Measurements from ENCODE around the gene DARS1.

Gene DARS1

DNA sequence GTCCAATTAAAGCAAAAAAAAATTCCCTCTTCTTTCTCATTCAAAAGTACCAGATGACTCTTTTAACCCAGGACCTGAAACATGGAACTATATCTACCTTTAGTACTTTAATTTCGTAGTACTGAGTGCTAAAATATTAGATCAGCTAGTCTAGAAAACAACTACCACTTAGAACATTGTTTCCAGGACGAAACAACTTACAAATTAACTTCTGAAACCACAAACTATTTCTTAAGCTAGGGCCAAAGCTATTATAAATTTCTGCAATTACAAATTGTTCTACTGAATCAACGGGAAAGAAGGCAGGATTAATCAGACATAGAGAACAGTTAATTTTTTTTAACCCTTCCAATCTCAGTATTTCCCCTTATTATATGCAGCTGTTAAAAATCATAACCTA, 39.9 kb downstream of the DARS1 start:
- ATAC-seq (ENCODE audit: insufficient read depth, low read depth): no peak
- no peak overlapping the region for H3K9ac ChIP-seq (ENCODE audit: low read depth, low read length)
- no peak overlapping the region for H3K4me2 ChIP-seq (ENCODE audit: insufficient read depth, low read length)
- no peak overlapping the region for H3K27ac ChIP-seq (ENCODE audit: low read length)
- peaks cover 52% of the 10 kb centered on the region for H3K36me3 ChIP-seq (ENCODE audit: insufficient read depth, low read length)
- TF ChIP-seq EZH2 (IDR thresholded peaks at IDR 0.05; ENCODE audit: borderline replicate concordance, low read depth, low read length, severe bottlenecking) (no peak), CTCF (IDR thresholded peaks at IDR 0.05; ENCODE audit: borderline replicate concordance, extremely low read depth, low read length, poor library complexity, severe bottlenecking) (no peak)
- peaks cover 3% of the 10 kb centered on the region; the same call in 1 of the 2 replicates for H4K20me1 ChIP-seq (ENCODE audit: insufficient read depth, low read length)
- no peaks in the 10 kb centered on the region for H3K9me3 ChIP-seq (ENCODE audit: insufficient read depth, low read length, severe bottlenecking)
- no peaks in the 10 kb centered on the region for H3K4me1 ChIP-seq (ENCODE audit: insufficient read depth, low read length)
- no peaks in the 10 kb centered on the region for H3K27me3 ChIP-seq (ENCODE audit: insufficient read depth, low read length, poor library complexity)
- no peak overlapping the region for H2AFZ ChIP-seq (ENCODE audit: low read depth, low read length)
- no peak for DNase-seq
- peaks cover 75% of the 10 kb centered on the region for H3K79me2 ChIP-seq (ENCODE audit: insufficient read depth, low read length)
- H3K4me3 ChIP-seq (ENCODE audit: low read depth in 1 of 2, low read length in 2 of 2): no peak overlapping the region

DNA sequence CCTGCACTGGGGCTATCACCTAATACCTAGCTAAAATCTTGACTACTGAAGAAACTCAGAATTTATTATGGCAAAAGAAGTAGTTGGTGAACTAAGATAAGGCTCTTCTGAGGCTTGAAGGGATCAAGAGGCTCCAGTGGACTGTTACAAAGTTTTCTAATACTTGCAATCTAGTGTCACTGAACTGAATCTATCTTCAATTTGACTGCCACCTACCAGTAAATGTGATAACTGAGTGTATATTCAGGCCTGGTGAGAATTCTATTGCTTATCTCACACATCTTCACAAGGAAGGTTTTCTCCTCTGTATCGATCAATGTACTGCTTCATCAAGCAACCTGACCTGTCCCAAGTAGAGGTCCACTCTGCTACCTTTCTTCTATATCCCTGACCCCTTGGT, 40.8 kb downstream of the DARS1 start:
- H3K4me1 ChIP-seq (ENCODE audit: insufficient read depth, low read length): no peaks in the 10 kb centered on the region
- H3K9ac ChIP-seq (ENCODE audit: low read depth, low read length): no peak overlapping the region
- no peaks in the 10 kb centered on the region for H3K9me3 ChIP-seq (ENCODE audit: insufficient read depth, low read length, severe bottlenecking)
- DNase-seq (no peak), ATAC-seq (ENCODE audit: insufficient read depth, low read depth) (no peak)
- H3K36me3 ChIP-seq (ENCODE audit: insufficient read depth, low read length): peaks cover 52% of the 10 kb centered on the region
- H3K4me2 ChIP-seq (ENCODE audit: insufficient read depth, low read length): no peak overlapping the region
- peaks cover 2% of the 10 kb centered on the region; the same call in 1 of the 2 replicates for H4K20me1 ChIP-seq (ENCODE audit: insufficient read depth, low read length)
- TF ChIP-seq EZH2 (IDR thresholded peaks at IDR 0.05; ENCODE audit: borderline replicate concordance, low read depth, low read length, severe bottlenecking) (no peak), CTCF (IDR thresholded peaks at IDR 0.05; ENCODE audit: borderline replicate concordance, extremely low read depth, low read length, poor library complexity, severe bottlenecking) (no peak)
- no peak overlapping the region for H3K4me3 ChIP-seq (ENCODE audit: low read depth in 1 of 2, low read length in 2 of 2)
- peaks cover 68% of the 10 kb centered on the region for H3K79me2 ChIP-seq (ENCODE audit: insufficient read depth, low read length)
- H3K27me3 ChIP-seq (ENCODE audit: insufficient read depth, low read length, poor library complexity): no peaks in the 10 kb centered on the region
- no peak overlapping the region; the same call in 1 of the 2 replicates for H3K27ac ChIP-seq (ENCODE audit: low read length)
- no peak overlapping the region for H2AFZ ChIP-seq (ENCODE audit: low read depth, low read length)

DNA sequence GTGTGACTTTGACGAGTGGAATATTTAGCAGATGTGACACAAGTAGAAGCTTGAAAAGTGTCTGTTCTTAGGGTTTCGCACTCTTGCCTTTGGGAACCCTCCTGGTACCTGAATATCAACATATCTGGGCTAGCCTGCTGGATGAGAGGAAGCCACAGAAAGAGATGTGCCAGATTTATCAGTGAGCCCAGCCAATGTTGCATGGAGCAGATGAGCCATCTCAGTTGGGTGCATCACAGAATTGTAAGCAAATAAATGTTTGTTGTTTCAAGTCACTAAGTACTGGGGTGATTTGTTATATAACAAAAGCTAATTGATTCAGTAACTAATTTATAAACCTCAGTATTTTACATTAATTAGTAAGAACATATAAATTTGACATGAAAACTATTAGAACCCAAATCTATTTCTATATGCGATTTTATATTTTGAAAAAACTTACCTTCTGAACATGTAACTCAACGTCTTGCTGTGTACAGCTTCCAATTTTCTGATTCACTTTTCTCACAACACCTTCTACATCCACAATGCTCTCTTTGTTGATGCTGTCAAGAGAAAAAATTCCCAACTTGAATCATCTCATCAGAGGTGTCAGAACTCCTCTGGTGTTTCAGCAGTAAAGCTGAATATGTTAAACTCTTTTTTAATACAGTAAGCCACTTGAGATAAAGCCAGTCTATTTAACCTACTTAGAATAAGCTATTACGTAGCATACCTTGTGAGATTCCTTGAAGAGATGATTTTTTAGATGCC, 42.3 kb downstream of the DARS1 start:
- no peak overlapping the region for H3K4me3 ChIP-seq (ENCODE audit: low read depth in 1 of 2, low read length in 2 of 2)
- no peak overlapping the region for H3K9ac ChIP-seq (ENCODE audit: low read depth, low read length)
- H3K79me2 ChIP-seq (ENCODE audit: insufficient read depth, low read length): peaks cover 59% of the 10 kb centered on the region
- H4K20me1 ChIP-seq (ENCODE audit: insufficient read depth, low read length): peaks cover 1% of the 10 kb centered on the region; the same call in 1 of the 2 replicates
- H3K27me3 ChIP-seq (ENCODE audit: insufficient read depth, low read length, poor library complexity): no peaks in the 10 kb centered on the region
- H3K4me1 ChIP-seq (ENCODE audit: insufficient read depth, low read length): no peaks in the 10 kb centered on the region
- H3K27ac ChIP-seq (ENCODE audit: low read length): no peak overlapping the region
- ATAC-seq (ENCODE audit: insufficient read depth, low read depth) (no peak), DNase-seq (no peak)
- no peak overlapping the region for H3K4me2 ChIP-seq (ENCODE audit: insufficient read depth, low read length)
- TF ChIP-seq CTCF (IDR thresholded peaks at IDR 0.05; ENCODE audit: borderline replicate concordance, extremely low read depth, low read length, poor library complexity, severe bottlenecking) (no peak), EZH2 (IDR thresholded peaks at IDR 0.05; ENCODE audit: borderline replicate concordance, low read depth, low read length, severe bottlenecking) (no peak)
- H2AFZ ChIP-seq (ENCODE audit: low read depth, low read length): no peak overlapping the region
- peaks cover 51% of the 10 kb centered on the region for H3K36me3 ChIP-seq (ENCODE audit: insufficient read depth, low read length)
- no peaks in the 10 kb centered on the region for H3K9me3 ChIP-seq (ENCODE audit: insufficient read depth, low read length, severe bottlenecking)

All from DND-41 (cell line).